ENCODE results near the gene KRT78.

The KRT78 gene

GRCh38 chr12:52794479-52795331 is 54.1 kb downstream of the KRT78 start:
- no peak for DNase-seq

GRCh38 chr12:52792185-52793029 is 56.4 kb downstream of the KRT78 start:
- no peak for DNase-seq

- no peak for DNase-seq
Observed at GRCh38 chr12:52791271-52792184, 57.3 kb downstream of the KRT78 start.

- no peak for DNase-seq
Observed at GRCh38 chr12:52790427-52791270, 58.1 kb downstream of the KRT78 start.

- peak; percentile 48 for DNase-seq
Observed at GRCh38 chr12:52789637-52790426, 59.0 kb downstream of the KRT78 start.

- no peak for DNase-seq
Observed at GRCh38 chr12:52788876-52789636, 59.7 kb downstream of the KRT78 start.

- DNase-seq, result no peak
Observed at GRCh38 chr12:52788192-52788875, 60.5 kb downstream of the KRT78 start.
